Neural cell (in vitro differentiated cells): Measurements from ENCODE around the gene SCNN1A.

ENCODE experiments used
- CTCF ChIP-seq: fragments of 450-650 bp; IDR thresholded peaks from 2 replicates; pipeline ENCODE4 v1.5.1; 2014; ENCODE audit warnings: antibody characterized with exemption, mild to moderate bottlenecking, moderate library complexity; ENCODE audit not compliant: poor library complexity, severe bottlenecking
- EZH2 ChIP-seq: fragments of 200-600, 300-800 bp; shearing (Covaris generic), sonication (generic); IDR thresholded peaks from 2 replicates; pipeline ENCODE4 v1.6.1; 2014; ENCODE audit warnings: antibody characterized with exemption, low read length, borderline replicate concordance, mild to moderate bottlenecking; ENCODE audit not compliant: insufficient read depth, poor library complexity, severe bottlenecking

- no peak for TF ChIP-seq CTCF
- no peak for TF ChIP-seq EZH2
Measured at GRCh38 chr12:6367969-6368892, 7.1 kb downstream of the SCNN1A start.
